ENCODE results near the gene SIK3.
"Not testable (repeated sequence)": the region's sequence is repeated elsewhere in the genome, so short reads cannot be mapped to it uniquely, and the experiment has no call there.

Gene SIK3

GRCh38 chr11:117045956-117046355, 52.3 kb downstream of the SIK3 start:
- DNase-seq (ENCODE audit: low read depth) = peak; percentile 33

GRCh38 chr11:117045196-117045595, 53.0 kb downstream of the SIK3 start:
- peak; percentile 80 for DNase-seq (ENCODE audit: low read depth)

GRCh38 chr11:117044287-117045035, 53.8 kb downstream of the SIK3 start:
- no peak for DNase-seq (ENCODE audit: low read depth)

- DNase-seq (ENCODE audit: low read depth) = no peak
Measured at GRCh38 chr11:117042689-117043088, 55.5 kb downstream of the SIK3 start.

GRCh38 chr11:117039900-117040299, 58.3 kb downstream of the SIK3 start:
- DNase-seq (ENCODE audit: low read depth) = no peak

GRCh38 chr11:117039270-117039669, 59.0 kb downstream of the SIK3 start:
- no peak for DNase-seq (ENCODE audit: low read depth)

- no peak for DNase-seq (ENCODE audit: low read depth)
Measured at GRCh38 chr11:117037975-117038350, 60.3 kb downstream of the SIK3 start.

GRCh38 chr11:117037279-117037974, 60.8 kb downstream of the SIK3 start:
- DNase-seq (ENCODE audit: low read depth) = no peak

- no peak for DNase-seq (ENCODE audit: low read depth)
Measured at GRCh38 chr11:117034901-117035300, 63.3 kb downstream of the SIK3 start.

GRCh38 chr11:117026593-117027330, 71.5 kb downstream of the SIK3 start:
- DNase-seq (ENCODE audit: low read depth) = peak; percentile 62

GRCh38 chr11:117023707-117024106, 74.5 kb downstream of the SIK3 start:
- not testable (repeated sequence) for DNase-seq (ENCODE audit: low read depth)

- no peak for DNase-seq (ENCODE audit: low read depth)
Measured at GRCh38 chr11:117023178-117023577, 75.0 kb downstream of the SIK3 start.

- no peak for DNase-seq (ENCODE audit: low read depth)
Measured at GRCh38 chr11:117022526-117022925, 75.7 kb downstream of the SIK3 start.

GRCh38 chr11:117020869-117021564, 77.2 kb downstream of the SIK3 start:
- no peak for DNase-seq (ENCODE audit: low read depth)

- no peak for DNase-seq (ENCODE audit: low read depth)
Measured at GRCh38 chr11:117020287-117020686, 77.9 kb downstream of the SIK3 start.

- DNase-seq (ENCODE audit: low read depth) = no peak
Measured at GRCh38 chr11:117019871-117020270, 78.4 kb downstream of the SIK3 start.

- no peak for DNase-seq (ENCODE audit: low read depth)
Measured at GRCh38 chr11:117017456-117017855, 80.8 kb downstream of the SIK3 start.

- no peak for DNase-seq (ENCODE audit: low read depth)
Measured at GRCh38 chr11:117016747-117017146, 81.5 kb downstream of the SIK3 start.

- no peak for DNase-seq (ENCODE audit: low read depth)
Measured at GRCh38 chr11:117016246-117016645, 82.0 kb downstream of the SIK3 start.

- peak; percentile 51 for DNase-seq (ENCODE audit: low read depth)
Measured at GRCh38 chr11:117011541-117011898, 86.7 kb downstream of the SIK3 start.

- DNase-seq (ENCODE audit: low read depth) = peak; percentile 74
Measured at GRCh38 chr11:117010808-117011540, 87.3 kb downstream of the SIK3 start.

Data from fibroblast of the conjunctiva (primary cell).